ENCODE results near the gene TRPC4.
A peak's percentile ranks its signal among the peaks of the same experiment; 100 is the strongest.
"Not testable (repeated sequence)": the region's sequence is repeated elsewhere in the genome, so short reads cannot be mapped to it uniquely, and the experiment has no call there.

The TRPC4 gene

GRCh38 chr13:37599519-37599918 lies 270.1 kb downstream of the TRPC4 start:
- H3K9ac ChIP-seq (ENCODE audit: low read length in 5 of 5) = no peak overlapping the region
- H3K27ac ChIP-seq (ENCODE audit: low read depth, low read length) = no peak overlapping the region
- H3K4me1 ChIP-seq (ENCODE audit: control insufficient read depth in 5 of 5, insufficient read depth in 5 of 5, low read length in 5 of 5) = no peaks in the 10 kb centered on the region
- no peaks in the 10 kb centered on the region for H3K9me3 ChIP-seq (ENCODE audit: control insufficient read depth in 5 of 5, low read length in 5 of 5)
- peak overlapping the region in 1 of 5 donors; percentile 33 for H3K4me3 ChIP-seq (ENCODE audit: low read depth in 1 of 5, low read length in 5 of 5)
- H3K36me3 ChIP-seq (ENCODE audit: control insufficient read depth in 5 of 5, insufficient read depth in 5 of 5, low read length in 5 of 5) = no peaks in the 10 kb centered on the region
- peaks cover 0 to 2% (median 0%) of the 10 kb centered on the region in 5 donors for H3K27me3 ChIP-seq (ENCODE audit: control insufficient read depth in 5 of 5, insufficient read depth in 4 of 5, low read length in 5 of 5)

GRCh38 chr13:37598597-37598996 lies 271.0 kb downstream of the TRPC4 start, which contains the start of gene POSTN:
Gene POSTN (minus strand): TSS chr13:37598768. CDS start chr13:37598726, 42 bp downstream.
- Histone ChIP-seq H3K9ac (ENCODE audit: low read length in 5 of 5) (no peak within 1 kb of the TSS), H3K27ac (ENCODE audit: low read depth, low read length) (no peak within 1 kb of the TSS), H3K9me3 (ENCODE audit: control insufficient read depth in 5 of 5, low read length in 5 of 5) (no peaks in the 10 kb centered on the region), H3K27me3 (ENCODE audit: control insufficient read depth in 5 of 5, insufficient read depth in 4 of 5, low read length in 5 of 5) (peaks cover 0 to 2% (median 0%) of the 10 kb centered on the region in 5 donors), H3K36me3 (ENCODE audit: control insufficient read depth in 5 of 5, insufficient read depth in 5 of 5, low read length in 5 of 5) (no peaks in the 10 kb centered on the region), H3K4me1 (ENCODE audit: control insufficient read depth in 5 of 5, insufficient read depth in 5 of 5, low read length in 5 of 5) (no peaks in the 10 kb centered on the region), H3K4me3 (ENCODE audit: low read depth in 1 of 5, low read length in 5 of 5) (peak within 1 kb of the TSS in 3 of 5 donors; percentile 31 to 61 (median 38))

GRCh38 chr13:37597477-37598025 lies 272.0 kb downstream of the TRPC4 start:
- H3K9ac ChIP-seq (ENCODE audit: low read length in 5 of 5) = no peak overlapping the region

GRCh38 chr13:37596805-37597204 lies 272.8 kb downstream of the TRPC4 start:
- H3K9ac ChIP-seq (ENCODE audit: low read length in 5 of 5) = no peak overlapping the region
- peak overlapping the region in 4 of 5 donors; percentile 2 to 54 (median 34) for H3K4me3 ChIP-seq (ENCODE audit: low read depth in 1 of 5, low read length in 5 of 5)
- peak overlapping the region; percentile 12 for H3K27ac ChIP-seq (ENCODE audit: low read depth, low read length)
- H3K36me3 ChIP-seq (ENCODE audit: control insufficient read depth in 5 of 5, insufficient read depth in 5 of 5, low read length in 5 of 5) = no peaks in the 10 kb centered on the region
- H3K4me1 ChIP-seq (ENCODE audit: control insufficient read depth in 5 of 5, insufficient read depth in 5 of 5, low read length in 5 of 5) = no peaks in the 10 kb centered on the region
- no peaks in the 10 kb centered on the region for H3K9me3 ChIP-seq (ENCODE audit: control insufficient read depth in 5 of 5, low read length in 5 of 5)
- peaks cover 0 to 2% (median 0%) of the 10 kb centered on the region in 5 donors for H3K27me3 ChIP-seq (ENCODE audit: control insufficient read depth in 5 of 5, insufficient read depth in 4 of 5, low read length in 5 of 5)

More at GRCh38 chr13:37597477-37598025, 272.0 kb downstream of the TRPC4 start:
- Histone ChIP-seq H3K27ac (ENCODE audit: low read depth, low read length) (peak overlapping the region; percentile 12), H3K36me3 (ENCODE audit: control insufficient read depth in 5 of 5, insufficient read depth in 5 of 5, low read length in 5 of 5) (no peaks in the 10 kb centered on the region), H3K9me3 (ENCODE audit: control insufficient read depth in 5 of 5, low read length in 5 of 5) (no peaks in the 10 kb centered on the region), H3K27me3 (ENCODE audit: control insufficient read depth in 5 of 5, insufficient read depth in 4 of 5, low read length in 5 of 5) (peaks cover 0 to 2% (median 0%) of the 10 kb centered on the region in 5 donors), H3K4me3 (ENCODE audit: low read depth in 1 of 5, low read length in 5 of 5) (peak overlapping the region in 4 of 5 donors; percentile 2 to 54 (median 34)), H3K4me1 (ENCODE audit: control insufficient read depth in 5 of 5, insufficient read depth in 5 of 5, low read length in 5 of 5) (no peaks in the 10 kb centered on the region)

- H3K36me3 ChIP-seq (ENCODE audit: control insufficient read depth in 5 of 5, insufficient read depth in 5 of 5, low read length in 5 of 5) = no peaks in the 10 kb centered on the region
- no peaks in the 10 kb centered on the region for H3K9me3 ChIP-seq (ENCODE audit: control insufficient read depth in 5 of 5, low read length in 5 of 5)
- peak overlapping the region in 1 of 5 donors; percentile 42 for H3K4me3 ChIP-seq (ENCODE audit: low read depth in 1 of 5, low read length in 5 of 5)
- H3K27ac ChIP-seq (ENCODE audit: low read depth, low read length) = no peak overlapping the region
- H3K9ac ChIP-seq (ENCODE audit: low read length in 5 of 5) = no peak overlapping the region
- H3K4me1 ChIP-seq (ENCODE audit: control insufficient read depth in 5 of 5, insufficient read depth in 5 of 5, low read length in 5 of 5) = no peaks in the 10 kb centered on the region
- peaks cover 0 to 2% (median 0%) of the 10 kb centered on the region in 5 donors for H3K27me3 ChIP-seq (ENCODE audit: control insufficient read depth in 5 of 5, insufficient read depth in 4 of 5, low read length in 5 of 5)
These were observed 274.4 kb downstream of the TRPC4 start for GRCh38 chr13:37595162-37595561.

DNA sequence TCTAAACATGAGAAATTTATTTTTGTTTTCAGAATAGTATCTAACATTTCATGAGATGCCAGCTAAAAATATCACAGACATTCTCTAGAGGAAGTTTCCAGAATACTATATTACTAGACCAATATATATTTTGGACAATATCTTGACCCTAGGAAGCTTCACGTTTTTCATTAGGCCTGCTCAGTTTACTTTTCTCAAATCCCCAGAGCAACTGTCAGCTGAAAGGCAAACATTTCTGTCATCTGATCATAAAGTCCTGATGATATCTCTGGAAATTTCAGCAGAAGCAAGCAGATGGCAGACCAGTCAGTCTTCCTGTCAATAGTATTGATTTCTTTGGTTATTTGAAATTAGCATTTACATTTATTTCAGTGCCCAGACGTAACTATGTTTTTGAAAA lies 275.0 kb downstream of the TRPC4 start:
- H3K9ac ChIP-seq (ENCODE audit: low read length in 5 of 5) = no peak overlapping the region
- peaks cover 0 to 2% (median 0%) of the 10 kb centered on the region in 5 donors for H3K27me3 ChIP-seq (ENCODE audit: control insufficient read depth in 5 of 5, insufficient read depth in 4 of 5, low read length in 5 of 5)
- H3K9me3 ChIP-seq (ENCODE audit: control insufficient read depth in 5 of 5, low read length in 5 of 5) = no peaks in the 10 kb centered on the region
- no peak overlapping the region for H3K4me3 ChIP-seq (ENCODE audit: low read depth in 1 of 5, low read length in 5 of 5)
- H3K27ac ChIP-seq (ENCODE audit: low read depth, low read length) = no peak overlapping the region
- H3K4me1 ChIP-seq (ENCODE audit: control insufficient read depth in 5 of 5, insufficient read depth in 5 of 5, low read length in 5 of 5) = no peaks in the 10 kb centered on the region
- no peaks in the 10 kb centered on the region for H3K36me3 ChIP-seq (ENCODE audit: control insufficient read depth in 5 of 5, insufficient read depth in 5 of 5, low read length in 5 of 5)

DNA sequence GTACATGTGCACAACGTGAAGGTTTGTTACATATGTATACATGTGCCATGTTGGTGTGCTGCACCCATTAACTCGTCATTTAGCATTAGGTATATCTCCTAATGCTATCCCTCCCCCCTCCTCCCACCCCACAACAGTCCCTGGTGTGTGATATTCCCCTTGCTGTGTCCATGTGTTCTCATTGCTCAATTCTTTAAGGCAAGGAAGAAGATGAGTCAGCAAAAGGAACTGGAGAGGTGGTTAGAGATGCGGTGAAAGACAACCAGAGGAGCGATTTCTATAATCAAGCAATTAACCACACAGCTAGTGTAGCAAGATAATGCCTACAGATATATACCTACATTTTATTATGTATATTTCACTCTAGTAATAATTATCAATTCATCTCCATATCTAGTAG lies 280.2 kb downstream of the TRPC4 start:
- not testable (repeated sequence) for H3K9ac ChIP-seq (ENCODE audit: low read length in 5 of 5); H3K4me1 ChIP-seq (ENCODE audit: control insufficient read depth in 5 of 5, insufficient read depth in 5 of 5, low read length in 5 of 5); H3K4me3 ChIP-seq (ENCODE audit: low read depth in 1 of 5, low read length in 5 of 5); H3K27ac ChIP-seq (ENCODE audit: low read depth, low read length); H3K36me3 ChIP-seq (ENCODE audit: control insufficient read depth in 5 of 5, insufficient read depth in 5 of 5, low read length in 5 of 5); H3K27me3 ChIP-seq (ENCODE audit: control insufficient read depth in 5 of 5, insufficient read depth in 4 of 5, low read length in 5 of 5); H3K9me3 ChIP-seq (ENCODE audit: control insufficient read depth in 5 of 5, low read length in 5 of 5)

DNA sequence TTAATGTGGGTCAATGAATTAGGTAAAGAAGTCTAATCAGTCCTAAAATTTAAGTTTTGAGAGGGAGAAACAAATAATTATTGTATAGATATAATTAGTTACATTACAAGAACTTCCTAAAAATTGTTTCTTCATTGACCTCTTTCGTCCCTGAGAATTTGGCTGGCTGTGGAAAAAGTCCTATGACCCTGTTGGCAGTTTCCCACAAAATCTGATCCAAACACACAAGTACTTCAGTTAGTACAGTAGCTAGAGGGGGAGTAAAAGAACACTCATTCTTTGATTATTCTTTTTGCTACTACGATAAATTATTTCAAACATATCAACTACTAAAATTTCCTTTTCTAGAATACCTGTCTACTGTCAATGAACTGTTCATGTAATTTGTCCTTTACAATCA lies 282.3 kb downstream of the TRPC4 start:
- H3K9ac ChIP-seq (ENCODE audit: low read length in 5 of 5) = no peak overlapping the region
- no peak overlapping the region for H3K27ac ChIP-seq (ENCODE audit: low read depth, low read length)
- H3K27me3 ChIP-seq (ENCODE audit: control insufficient read depth in 5 of 5, insufficient read depth in 4 of 5, low read length in 5 of 5) = no peaks in the 10 kb centered on the region
- H3K9me3 ChIP-seq (ENCODE audit: control insufficient read depth in 5 of 5, low read length in 5 of 5) = no peaks in the 10 kb centered on the region
- peaks cover 0 to 2% (median 0%) of the 10 kb centered on the region in 5 donors for H3K36me3 ChIP-seq (ENCODE audit: control insufficient read depth in 5 of 5, insufficient read depth in 5 of 5, low read length in 5 of 5)
- H3K4me3 ChIP-seq (ENCODE audit: low read depth in 1 of 5, low read length in 5 of 5) = no peak overlapping the region
- peaks cover 0 to 8% (median 0%) of the 10 kb centered on the region in 5 donors for H3K4me1 ChIP-seq (ENCODE audit: control insufficient read depth in 5 of 5, insufficient read depth in 5 of 5, low read length in 5 of 5)
